GM18868 (cell line): ENCODE measurements around the gene ATG101.

Experiments used
- ATAC-seq: cut with Tn5 transposase; IDR thresholded peaks from one replicate; pipeline ENCODE4 v1.9.1; 2021; ENCODE audit warnings: mild to moderate bottlenecking, moderate library complexity; ENCODE audit not compliant: unreplicated experiment

Gene ATG101

DNA sequence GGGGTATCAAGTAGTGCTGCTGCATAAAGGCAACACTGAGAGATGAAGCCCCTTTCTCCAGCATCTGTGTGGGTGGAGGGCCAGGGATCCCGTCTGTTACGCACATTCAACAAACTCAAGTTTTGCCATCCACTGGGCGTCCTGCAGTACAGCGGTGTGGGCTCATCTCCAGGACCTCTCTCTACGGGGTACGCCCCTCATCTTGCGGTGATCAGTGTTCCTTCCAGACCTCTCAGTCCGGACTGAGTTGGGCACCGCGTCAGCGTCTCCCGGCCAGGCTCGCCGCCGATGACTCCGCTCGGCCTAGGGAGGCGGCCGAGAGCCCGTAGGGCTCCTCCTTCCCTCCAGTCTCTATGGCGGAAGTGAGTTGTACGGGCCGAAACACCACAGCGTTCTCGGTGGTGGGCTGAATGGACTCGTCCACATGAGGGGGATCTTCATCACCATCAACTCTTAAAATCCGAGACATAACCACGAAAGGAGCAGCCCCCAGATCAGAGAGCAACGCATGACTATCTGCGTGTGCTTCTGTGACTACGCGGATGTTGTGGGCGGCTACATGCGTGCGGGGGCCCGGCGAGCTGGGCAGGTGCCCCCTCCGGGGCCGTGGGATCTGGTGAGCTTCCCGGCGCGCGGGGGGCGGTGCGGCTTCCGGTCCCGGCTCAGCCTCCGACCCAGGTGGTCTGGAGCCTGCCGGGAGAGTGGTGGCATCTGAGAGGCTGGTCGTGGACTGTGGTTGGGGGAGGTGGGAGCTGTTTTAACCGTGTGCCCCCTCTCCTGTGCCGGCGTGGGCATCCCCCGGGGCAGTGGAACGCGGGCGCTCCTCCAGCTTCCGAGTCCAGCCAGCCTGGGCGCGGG, at the start of gene ATG101:
Gene ATG101, plus strand, starts transcription at position 652 of the 858 bp plus-strand sequence. CDS start 3,673 bp downstream, outside the sequence.
- ATAC-seq, result peak; percentile 97

DNA sequence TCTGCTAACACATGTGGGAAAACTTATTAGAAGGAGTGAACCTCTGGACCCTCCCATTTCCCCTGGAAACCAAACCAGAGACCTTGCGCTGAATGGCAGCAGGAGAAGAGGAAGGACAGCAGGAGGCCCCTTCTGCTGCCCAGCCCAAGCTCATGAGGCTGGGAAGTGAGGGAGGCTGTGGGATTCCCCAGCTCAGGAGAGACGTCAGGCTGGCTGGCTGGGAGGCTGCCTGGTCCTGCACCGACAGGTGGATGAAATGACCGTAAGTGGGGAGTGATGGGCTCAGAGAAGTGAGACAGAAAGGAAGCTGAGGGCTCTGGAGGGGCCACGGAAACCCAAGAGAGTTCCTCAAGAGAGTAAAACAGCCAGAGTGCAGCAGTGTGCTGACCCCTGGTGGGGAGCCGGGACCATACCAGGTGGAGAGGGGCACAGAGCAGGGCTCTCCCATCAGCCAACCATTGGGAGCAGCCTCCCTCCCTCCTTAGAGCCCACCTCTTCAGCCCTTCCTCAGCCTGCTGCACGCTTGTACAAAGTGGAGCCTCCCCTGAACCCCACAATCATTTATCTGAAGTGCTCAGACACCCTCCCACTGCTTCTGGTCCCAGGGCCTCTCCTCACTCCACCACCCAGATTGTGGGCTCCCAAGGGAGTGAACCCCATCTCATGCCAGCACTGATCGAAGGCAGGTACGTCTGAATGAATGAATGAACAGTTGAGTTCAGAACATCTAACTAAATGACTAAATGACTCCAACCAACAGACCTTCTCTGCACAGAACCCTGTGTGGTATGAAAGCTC, 49.0 kb upstream of the ATG101 start:
- peak; percentile 34 for ATAC-seq

- no peak for ATAC-seq
Measured at GRCh38 chr12:52022841-52023181, 47.0 kb upstream of the ATG101 start.

DNA sequence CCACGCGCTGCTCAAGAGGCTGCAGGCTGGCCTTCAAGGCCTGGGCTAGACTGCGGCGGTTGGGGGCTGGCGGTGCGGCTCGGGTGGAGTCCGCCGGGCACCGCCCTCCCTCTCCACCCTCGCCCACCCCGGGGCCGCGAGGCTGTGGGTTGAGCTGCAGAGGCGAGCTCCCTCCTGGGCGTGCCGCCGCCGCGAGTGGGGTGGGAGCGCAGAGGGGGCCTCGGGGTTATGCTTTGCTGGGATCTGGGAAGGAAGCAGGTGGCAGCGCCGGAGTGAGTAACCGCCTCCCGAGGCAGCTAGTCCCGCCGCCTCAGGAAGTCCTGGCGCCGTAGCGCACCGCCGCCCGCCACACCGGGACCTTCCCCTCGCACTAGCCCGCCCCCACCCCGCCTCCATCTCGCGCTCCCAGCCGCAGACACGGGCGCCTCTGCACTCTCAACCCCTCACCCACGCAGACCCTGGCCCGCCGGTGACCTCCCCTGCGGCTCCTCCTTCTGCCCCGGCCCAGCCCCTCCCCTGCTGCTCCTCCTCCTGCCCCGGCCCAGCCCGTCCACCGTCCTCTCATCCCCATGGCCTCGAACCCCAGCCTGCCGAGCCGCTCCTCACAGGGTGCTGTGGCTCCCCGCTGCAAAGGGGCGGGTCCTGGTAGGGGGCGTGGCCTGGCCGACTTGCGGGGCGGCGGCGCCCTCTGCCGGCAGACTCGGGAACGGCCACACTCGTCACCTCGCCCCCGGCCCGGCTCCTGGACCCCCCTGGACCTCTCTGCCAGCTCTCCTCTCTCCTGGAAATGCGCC, 46.4 kb upstream of the ATG101 start:
- ATAC-seq, result peak; percentile 43

DNA sequence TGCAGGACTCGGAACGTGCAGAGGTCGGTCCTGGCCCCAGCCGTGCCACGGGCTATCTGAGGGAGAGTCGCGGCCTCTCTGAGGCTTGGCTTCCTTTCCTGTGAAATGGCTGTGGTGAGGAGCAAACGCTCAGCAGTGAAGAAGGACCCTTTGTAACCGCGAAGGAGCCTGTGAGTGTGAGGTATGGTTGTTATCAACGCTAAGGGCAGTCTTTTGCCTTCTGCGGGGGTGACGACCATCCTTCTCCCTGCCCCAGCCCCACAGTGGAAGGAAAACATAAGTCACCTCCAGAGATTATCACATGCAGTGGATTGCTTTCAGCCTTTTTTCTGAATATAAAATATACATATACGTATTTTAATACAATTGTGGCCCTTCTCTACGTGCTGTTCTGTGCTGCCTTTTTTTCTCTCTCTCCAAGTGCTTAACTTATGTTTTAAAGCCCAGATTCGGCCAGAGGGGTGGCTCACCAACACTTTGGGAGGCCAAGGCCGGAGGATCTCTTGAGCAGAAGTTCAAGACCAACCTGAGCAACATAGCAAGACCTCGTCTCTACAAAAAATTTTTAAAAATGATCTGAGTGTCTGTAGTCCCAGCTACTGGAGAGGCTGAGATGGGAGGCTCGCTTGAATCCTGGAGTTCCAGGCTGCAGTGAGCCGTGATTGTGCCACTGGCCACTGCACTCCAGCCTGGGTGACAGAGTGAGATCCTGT, 45.6 kb upstream of the ATG101 start:
- no peak for ATAC-seq

- no peak for ATAC-seq
Measured at GRCh38 chr12:52024845-52025230, 44.9 kb upstream of the ATG101 start.

GRCh38 chr12:52026263-52026662, 43.5 kb upstream of the ATG101 start:
- no peak for ATAC-seq

- ATAC-seq, result no peak
Measured at GRCh38 chr12:52027085-52027843, 42.5 kb upstream of the ATG101 start.

DNA sequence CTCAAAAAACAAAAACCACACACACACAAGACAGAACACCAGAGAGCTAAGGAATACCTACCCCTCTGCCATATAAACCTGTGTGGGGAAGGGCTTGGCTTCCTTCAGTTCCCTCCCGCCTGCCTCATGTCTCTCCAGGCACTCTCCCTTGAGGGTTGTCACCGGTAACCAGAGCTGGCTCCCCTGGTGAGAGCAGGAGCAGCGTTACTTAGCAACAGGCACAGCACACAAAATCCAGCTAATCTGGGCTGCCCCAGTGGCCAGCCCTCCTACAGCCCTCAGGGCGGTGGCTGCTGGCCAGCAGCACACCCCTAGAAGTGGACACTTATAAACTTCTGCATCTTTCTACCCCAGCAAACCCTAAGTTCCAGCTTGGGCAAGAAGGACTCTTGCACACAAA, 40.1 kb upstream of the ATG101 start:
- no peak for ATAC-seq

- ATAC-seq, result no peak
Measured at GRCh38 chr12:52032446-52032803, 37.4 kb upstream of the ATG101 start.

DNA sequence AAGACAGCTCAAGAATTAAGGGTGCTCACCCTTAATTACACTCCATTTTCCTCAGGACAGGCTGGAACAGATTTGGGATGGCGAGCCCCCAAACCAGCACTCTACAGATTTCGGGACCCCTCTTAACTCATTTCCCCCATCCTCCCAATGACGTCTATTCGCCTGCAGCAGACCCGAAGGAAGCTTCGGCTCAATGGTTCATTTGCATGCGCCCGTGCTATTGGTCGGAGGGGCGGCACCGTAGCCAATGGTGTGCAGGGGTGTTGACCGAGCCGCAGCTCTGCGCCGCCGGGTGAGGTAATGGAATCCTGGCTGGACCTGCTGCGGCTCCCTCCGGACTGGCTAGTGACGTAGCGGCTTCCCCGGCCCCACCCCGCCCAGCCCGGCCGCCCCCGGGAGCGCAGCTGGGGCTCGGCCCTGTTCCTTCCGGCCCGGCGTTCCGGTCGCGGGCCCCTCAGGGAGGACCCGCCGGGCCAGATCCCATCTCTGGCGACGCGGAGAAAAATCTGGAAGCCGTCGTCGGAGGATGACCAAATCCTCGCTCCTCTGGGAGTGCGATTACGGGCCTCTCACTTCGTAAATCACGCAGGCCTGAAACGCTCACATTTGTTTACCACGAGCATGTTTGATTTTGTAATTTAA, 36.9 kb upstream of the ATG101 start:
- peak; percentile 90 for ATAC-seq

DNA sequence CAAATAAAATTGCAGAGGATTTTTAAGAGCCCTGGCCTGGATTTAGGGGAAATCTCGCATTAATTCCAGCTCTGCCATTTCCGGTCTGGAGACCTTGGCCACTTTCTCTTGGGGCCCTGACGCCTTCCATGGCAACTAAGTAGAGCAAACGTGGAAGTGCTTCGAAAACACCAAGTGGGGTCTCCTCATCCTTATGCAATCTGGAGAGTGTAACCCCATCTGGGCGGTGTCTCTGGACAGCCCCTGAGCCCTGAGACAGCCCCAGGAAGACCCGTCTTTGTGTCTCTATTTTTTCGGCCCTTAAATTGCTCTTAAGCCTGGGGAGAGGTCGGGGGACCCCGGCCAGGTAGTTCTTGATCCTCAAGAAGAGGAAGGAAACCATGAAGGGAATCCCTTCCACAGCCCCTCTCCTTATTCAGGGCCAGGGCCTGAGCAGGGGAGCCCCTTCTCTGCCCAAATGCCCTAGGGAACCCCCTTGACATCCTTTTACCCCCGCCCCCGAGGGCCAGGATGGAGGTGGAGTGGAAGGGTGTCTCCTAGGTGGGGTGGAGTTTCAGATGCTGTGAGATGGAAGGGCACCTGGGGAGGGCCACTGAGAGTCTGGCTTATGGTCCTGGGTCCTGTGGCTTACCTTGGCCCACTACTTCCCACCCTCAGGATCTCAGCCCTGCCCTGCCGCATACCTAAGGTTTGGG, 36.2 kb upstream of the ATG101 start:
- no peak for ATAC-seq

GRCh38 chr12:52035190-52035589, 34.6 kb upstream of the ATG101 start:
- ATAC-seq, result no peak

DNA sequence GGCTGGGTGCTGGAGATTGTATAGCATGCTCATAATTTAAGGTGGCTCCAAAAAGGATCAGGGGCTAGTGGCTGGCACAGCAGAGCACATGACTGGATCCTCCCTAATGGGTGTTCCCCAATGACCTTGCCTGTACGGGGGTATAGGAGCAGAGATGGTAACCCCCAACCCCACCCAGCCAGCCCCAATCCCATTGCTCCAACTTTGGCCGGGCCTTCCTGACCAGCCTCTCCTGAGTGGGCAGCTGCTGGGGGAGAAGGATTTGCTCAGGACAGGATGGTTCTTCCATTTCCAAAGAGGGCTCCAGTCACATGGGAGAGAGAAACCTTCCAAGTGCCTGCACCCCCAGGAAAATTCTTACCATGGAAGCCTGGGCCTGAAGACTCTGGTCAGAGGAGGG, 33.9 kb upstream of the ATG101 start:
- no peak for ATAC-seq

GRCh38 chr12:52036587-52037171, 33.1 kb upstream of the ATG101 start:
- ATAC-seq, result peak; percentile 46

DNA sequence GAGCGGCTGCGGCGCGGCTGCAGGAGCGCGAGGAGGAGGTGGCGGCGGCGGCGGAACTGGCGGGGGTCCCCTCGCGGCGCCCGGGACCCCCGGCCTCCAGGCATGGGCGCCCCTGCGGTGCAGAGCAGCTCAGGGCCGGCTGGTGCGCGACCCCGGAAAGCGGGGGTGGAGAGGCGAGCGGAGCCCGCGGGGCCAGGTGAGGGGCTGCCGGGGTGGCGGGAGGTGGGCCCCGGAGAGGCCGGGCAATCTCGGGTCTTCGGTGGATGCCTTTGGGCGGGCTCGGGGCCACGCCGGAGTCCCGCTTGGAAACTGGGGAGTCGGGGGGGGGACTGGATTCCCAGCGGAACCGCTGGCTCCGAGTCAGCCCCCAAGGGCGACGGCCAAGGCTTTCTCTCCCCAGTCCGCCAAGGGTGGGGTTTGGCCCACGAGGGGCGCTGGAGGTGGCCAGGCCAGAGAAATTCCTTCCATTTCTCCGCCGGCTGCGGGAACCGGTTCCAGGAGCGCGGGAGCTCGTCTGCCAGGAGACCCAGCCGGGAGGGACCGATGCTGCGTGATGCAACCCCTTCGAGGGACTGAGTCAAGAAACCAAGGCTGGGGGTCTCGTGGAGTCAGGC, 32.4 kb upstream of the ATG101 start:
- ATAC-seq, result no peak

DNA sequence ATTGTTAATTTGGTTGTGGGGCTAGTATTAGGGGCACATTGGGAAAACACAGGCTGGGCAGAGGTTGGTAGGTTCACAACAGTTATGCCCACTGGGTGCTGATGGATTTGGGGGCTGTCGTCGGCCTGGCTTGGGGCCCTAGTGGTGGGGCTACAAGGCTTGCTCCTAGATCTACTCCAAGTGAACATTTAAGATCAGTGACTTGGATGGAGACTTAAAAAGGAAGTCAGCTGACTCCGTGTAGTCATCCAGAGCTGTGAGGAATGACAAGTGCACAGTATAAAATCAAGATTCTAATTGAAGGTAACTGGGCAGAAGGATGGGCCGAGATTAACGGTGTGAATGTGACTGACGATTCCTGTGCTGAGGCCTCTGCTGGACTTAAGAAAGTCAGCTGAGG, 31.3 kb upstream of the ATG101 start:
- ATAC-seq, result no peak

GRCh38 chr12:52041035-52041434, 28.7 kb upstream of the ATG101 start:
- no peak for ATAC-seq
